AG08395 (cell line): ENCODE measurements around the gene CTDSP1.

Experiments used
- DNase-seq: peaks from one replicate; pipeline ENCODE4 v3.0.0; 2012; ENCODE audit warnings: mixed read lengths, low spot score

CTDSP1 gene

DNA sequence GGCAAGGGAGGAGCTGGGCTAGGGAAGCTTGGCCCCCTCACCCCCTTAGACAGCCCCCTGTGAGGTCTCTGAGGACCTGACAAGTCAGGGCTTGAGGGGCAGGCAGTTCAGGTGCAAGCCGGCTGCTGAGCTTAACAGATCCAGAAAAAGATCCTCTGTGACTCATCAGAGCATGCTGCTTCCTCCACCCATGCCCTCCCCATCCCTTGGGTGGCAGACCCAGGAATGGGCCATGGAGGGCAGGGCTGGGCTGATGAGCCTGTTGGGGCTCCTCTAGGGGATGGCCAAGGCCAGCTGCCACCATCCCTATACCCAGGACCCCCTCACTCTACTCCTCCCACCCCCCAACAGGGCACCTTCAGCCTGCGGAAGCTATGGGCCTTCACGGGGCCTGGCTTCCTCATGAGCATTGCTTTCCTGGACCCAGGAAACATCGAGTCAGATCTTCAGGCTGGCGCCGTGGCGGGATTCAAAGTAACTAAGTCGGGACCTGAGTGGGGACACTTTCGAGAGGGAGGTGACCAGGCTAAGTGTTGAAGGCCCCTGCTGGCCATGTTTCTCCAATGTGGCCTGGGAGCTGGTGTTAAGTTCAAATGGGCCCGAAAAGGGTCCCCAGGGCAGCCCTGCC, 15.7 kb upstream of the CTDSP1 start:
- no peak for DNase-seq

DNA sequence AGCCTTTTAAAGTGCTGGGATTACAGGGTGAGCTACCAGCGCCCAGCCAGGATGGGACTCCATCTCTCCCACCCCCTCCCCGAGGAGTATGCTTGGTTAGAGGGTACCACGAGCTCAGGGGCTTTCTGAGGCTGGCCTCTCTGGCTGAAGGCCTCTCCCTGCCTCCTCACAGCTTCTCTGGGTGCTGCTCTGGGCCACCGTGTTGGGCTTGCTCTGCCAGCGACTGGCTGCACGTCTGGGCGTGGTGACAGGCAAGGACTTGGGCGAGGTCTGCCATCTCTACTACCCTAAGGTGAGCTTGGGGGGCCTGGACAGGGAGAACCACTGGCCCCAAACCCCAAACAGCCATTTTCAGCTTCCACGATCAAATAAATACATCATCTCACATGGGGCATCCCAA, 14.7 kb upstream of the CTDSP1 start:
- DNase-seq, result no peak

DNA sequence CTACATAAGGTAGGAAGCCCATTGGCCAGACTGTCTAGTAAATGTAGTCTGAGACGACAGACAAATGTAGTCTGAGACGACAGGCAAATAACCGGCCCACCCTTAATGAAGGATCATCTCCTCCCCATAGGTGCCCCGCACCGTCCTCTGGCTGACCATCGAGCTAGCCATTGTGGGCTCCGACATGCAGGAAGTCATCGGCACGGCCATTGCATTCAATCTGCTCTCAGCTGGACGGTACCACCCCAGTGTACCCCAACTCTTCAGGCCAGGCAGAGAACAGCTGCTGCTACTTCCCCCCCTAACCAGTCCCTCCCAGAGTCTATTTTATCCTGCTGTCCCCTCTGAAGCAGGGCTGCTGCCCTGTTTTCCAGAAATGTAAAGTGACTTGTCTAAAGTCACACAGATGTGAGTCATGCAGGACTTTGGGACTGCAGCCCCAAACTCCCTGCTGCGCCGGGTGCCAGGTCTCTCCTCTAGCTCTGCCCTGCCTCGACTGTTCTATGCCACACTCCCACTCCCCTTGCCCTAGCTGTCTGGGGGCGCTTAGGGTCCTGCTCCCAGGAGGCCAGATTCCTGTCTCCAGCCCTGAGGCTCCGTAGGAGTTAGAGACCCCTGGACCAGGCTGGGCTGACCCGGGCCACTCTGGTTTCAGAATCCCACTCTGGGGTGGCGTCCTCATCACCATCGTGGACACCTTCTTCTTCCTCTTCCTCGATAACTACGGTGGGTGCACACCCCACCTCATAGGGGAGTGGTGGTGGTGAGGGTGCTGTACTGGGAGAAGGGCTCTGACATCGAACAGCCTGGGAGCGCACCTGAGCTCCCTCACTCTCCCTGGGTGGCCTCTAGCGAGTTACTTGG, 12.9 kb upstream of the CTDSP1 start:
- no peak for DNase-seq

DNA sequence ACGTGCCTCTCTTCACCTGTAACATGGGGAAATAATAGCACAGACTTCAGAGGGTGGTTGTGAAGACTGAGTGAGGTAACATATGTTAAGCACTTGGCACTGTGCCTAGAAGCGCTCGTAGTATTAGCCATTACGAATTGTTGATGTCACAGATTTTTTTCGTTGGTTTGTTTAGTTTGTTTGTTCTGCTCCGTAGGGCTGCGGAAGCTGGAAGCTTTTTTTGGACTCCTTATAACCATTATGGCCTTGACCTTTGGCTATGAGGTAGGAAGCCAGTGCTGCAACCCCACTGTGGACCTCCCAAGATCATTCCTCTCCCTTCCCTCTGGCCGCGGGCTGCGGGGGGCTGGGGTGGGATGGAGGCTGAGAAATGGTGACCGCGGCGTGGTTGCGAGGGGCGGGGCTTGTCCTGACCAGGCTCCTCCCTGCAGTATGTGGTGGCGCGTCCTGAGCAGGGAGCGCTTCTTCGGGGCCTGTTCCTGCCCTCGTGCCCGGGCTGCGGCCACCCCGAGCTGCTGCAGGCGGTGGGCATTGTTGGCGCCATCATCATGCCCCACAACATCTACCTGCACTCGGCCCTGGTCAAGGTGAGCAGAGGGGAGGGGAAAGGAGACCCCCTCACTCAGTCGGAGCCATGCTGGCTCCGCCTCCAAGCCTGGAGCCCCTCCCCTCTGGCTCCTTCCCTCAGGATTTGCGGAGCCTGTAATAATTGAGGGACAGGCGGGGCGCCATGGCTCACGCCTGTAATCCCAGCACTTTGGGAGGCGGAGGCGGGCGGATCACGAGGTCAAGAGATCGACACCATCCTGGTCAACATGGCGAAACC, 12.1 kb upstream of the CTDSP1 start:
- DNase-seq, result no peak

DNA sequence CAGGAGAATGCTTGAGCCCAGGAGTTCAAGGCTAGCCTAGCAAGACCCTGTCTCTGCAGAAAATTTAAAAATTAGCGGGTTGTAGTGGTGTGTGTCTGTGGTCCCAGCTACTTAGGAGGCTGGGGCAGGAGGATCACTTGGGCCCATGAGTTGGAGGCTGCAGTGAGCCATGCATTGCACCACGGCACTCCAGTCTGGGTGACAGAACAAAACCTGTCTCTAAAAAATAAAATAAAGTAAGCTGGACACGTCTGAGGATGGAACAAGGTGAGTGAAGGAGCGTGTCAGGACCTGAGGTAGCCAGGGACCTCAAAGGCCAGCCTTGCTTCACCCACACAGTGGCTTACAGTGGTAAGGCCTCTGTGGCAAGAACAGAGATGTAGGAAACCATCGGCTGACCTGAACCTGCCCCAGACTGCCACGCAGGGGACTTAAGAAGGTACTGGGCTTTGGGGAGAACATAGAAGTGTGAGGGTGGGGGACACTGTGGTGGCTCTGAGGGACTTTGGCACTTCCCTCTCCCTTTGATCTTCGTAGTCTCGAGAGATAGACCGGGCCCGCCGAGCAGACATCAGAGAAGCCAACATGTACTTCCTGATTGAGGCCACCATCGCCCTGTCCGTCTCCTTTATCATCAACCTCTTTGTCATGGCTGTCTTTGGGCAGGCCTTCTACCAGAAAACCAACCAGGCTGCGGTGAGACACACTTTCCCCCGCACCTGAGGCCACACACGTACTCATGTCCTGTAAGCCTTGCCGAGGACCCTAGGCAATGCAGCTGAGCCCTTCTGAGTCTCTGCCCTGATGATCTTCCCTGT, 10.1 kb upstream of the CTDSP1 start:
- DNase-seq, result no peak

DNA sequence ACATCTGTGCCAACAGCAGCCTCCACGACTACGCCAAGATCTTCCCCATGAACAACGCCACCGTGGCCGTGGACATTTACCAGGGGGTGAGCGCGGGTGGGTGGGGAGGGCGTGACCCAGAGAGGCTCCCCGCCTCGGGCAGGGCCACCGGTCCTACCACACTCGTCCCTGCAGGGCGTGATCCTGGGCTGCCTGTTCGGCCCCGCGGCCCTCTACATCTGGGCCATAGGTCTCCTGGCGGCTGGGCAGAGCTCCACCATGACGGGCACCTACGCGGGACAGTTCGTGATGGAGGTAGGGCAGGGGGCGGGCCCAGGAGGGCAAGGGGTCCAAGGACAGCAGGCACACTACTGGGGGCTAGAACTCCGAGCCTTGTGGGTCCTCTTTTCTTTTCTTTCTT, 8.5 kb upstream of the CTDSP1 start:
- no peak for DNase-seq

DNA sequence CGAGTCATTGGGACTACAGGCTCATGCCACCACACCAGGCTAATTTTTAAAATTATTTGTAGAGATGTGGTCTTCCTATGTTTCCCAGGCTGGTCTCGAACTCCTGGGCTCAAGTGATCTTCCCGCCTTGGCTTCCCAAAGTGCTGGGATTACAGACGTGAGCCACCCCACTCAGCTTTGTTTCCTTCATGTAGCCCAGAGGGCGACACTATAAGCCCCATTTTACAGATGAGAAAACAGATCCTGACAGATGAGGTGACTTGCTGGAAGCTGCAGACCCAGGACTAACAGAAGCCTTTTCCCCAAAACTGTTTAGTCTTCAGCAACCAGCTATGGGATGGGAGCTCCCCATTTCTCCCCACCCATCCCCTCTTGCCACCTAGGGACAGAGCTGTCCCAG, 7.2 kb upstream of the CTDSP1 start:
- DNase-seq, result no peak

DNA sequence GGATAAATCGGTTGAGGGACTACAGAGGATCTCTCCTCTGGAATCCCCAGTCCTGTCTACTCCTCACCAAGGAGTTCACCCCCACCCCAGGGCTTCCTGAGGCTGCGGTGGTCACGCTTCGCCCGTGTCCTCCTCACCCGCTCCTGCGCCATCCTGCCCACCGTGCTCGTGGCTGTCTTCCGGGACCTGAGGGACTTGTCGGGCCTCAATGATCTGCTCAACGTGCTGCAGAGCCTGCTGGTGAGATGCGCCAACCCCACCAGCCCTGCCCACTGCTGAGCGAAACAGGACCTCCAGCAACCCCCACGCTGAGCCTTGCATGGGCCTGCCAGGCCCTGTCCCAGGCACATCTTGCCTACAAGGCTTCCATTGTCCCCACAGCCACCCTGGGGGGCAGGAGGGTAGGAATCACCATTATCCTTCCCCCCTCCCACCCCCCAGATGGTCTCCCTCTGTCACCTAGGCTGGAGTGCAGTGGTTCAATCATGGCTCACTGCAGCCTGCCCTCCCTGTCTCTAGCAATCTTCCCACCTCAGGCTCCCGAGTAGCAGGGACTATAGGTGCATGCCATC, 6.7 kb upstream of the CTDSP1 start:
- DNase-seq, result no peak

DNA sequence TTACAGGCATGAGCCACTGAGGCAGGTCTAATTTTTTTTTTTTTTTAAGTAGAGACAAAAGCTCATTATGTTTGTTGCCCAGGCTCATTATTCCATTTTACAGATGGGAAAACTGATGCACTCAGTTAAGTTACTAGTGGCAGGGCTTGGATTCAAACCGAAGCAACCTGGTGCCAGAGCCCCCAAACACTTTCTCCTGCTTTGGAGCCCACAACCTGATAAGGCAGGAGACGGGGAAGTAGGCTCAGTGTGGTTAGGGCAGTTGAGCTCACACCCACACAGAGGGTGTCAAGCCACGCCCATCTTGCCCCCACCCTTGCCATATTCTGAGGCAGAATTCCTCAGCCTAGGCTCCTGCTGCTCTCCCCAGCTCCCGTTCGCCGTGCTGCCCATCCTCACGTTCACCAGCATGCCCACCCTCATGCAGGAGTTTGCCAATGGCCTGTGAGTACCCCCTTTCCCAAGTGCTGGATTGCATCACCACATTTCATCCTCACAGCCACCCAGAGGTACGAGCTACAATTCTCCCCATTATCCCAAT, 5.8 kb upstream of the CTDSP1 start:
- no peak for DNase-seq

DNA sequence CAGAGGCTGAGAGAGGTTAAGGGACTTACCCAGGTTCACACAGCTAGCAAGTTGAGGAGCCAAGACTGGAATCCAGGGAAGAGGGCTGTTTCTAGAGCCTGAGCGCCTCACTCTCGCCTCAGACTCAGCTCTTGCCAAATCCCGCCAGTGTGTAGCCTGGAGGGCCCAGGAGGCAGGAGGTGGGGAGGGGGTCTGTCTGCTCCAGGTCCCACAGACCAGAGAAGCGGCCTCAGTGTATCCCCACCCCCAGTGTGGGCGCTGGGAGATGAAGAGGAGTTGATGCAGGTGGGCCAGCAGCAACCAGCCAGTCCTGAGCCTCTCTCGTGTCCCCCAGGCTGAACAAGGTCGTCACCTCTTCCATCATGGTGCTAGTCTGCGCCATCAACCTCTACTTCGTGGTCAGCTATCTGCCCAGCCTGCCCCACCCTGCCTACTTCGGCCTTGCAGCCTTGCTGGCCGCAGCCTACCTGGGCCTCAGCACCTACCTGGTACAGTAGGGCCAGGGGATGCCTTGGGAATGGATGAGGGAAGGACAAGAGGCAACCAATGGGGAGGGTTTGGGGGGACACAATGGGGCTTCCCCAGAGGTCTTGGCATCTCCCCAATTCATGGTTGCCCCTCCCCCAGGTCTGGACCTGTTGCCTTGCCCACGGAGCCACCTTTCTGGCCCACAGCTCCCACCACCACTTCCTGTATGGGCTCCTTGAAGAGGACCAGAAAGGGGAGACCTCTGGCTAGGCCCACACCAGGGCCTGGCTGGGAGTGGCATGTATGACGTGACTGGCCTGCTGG, 5.2 kb upstream of the CTDSP1 start:
- no peak for DNase-seq

DNA sequence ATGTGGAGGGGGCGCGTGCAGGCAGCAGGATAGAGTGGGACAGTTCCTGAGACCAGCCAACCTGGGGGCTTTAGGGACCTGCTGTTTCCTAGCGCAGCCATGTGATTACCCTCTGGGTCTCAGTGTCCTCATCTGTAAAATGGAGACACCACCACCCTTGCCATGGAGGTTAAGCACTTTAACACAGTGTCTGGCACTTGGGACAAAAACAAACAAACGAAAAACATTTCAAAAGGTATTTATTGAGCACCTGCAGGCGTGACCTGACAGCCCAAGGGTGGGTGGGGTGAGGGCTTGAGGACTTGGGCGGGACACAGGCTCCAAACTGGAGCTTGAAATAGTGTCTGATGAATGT, 4.6 kb upstream of the CTDSP1 start:
- DNase-seq, result no peak

DNA sequence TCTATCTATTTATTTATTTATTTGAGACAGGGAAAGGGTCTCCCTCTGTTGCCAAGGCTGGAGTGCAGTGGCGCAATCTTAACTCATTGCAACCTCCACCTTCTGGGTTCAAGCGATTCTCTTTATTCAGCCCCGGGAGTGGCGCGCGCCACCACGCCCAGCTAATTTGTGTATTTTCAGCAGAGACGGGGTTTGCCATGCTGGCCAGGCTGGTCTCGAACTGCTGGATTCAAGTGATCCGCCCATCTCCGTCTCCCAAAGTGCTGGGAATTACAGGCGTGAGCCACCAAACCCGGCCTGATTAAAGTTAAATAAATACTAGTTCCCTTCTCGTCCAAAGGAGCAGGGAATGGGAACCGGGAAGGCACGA, 4.2 kb upstream of the CTDSP1 start:
- DNase-seq, result no peak

DNA sequence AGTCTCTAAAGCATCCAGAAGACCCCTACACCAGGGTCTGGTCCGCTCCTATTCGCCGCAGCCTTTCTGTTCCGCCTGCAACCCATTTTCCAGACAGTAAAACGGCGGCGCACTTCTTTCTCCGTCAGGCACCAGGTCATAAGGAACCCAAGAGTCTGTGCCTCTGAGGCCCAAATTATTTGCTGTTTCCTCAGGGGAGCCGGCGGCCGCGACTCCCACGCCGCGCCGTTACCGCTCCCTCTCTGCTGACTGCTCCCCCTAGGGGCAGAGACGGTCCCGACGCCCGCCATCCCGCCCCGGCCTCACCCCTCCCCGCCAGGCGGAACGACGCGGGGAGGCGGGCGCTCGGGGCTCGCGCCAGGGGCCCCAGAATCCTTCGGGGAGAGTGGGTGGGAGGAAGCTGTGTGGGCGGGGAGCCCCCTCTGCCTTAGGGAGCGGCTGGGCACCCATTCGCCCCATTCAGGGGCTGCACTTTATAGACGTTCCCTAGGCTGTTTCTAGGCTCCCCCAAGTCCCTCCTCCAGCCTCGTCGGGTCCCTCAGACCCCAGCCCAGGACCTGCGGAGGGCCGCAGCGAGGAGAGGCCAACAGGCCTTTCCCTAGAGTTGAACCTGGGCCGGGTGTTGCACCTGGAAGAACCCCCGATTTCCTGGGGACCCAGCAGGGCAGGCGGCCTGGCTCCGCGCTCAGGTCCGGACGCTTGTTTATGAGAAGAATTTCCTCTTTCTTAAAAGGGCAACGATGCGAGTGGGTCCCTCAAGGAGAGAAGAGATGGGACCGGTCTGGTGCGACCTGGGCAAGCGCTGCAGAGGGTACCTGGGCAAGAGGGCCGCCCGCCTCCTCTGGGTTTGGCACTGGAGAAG, 3.6 kb upstream of the CTDSP1 start:
- DNase-seq, result peak; percentile 92

DNA sequence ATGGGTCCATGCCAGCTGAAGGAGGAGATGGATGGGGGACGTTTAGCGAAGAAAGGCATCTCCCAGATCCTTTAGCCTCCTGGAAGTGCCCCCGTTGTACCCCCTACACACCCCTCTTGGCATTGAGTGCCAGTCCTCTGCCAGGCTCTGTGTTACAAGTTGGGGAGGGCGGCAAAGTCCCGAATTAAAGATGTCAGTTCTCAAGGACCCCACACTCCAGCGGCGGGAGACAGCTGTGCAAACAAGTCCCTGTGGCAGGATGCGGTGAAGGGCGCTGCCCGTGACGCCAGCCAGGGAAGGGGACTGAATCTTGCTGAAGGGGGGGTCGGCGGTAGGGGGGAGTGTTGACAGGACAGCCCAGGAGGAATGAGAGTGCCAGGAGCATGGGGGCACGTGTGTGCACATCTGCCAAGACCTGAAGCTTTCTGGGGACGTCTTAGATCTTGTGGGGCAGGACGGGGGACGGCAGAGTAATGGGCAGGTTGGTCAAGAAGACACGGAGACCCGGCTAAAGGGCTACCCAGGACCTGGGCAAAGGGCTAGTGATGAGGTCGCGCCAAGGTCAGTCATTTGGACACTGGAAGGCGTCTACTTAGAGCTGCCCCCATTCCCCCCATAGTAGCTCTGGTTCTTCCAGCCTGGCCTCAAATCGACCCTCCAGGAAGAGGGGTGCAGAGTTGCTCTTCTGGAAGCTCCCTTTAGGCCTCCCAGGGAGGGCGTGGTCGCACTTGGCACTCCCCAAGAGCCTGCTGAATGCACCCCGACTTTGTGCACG, 2.8 kb upstream of the CTDSP1 start:
- DNase-seq, result peak; percentile 26

DNA sequence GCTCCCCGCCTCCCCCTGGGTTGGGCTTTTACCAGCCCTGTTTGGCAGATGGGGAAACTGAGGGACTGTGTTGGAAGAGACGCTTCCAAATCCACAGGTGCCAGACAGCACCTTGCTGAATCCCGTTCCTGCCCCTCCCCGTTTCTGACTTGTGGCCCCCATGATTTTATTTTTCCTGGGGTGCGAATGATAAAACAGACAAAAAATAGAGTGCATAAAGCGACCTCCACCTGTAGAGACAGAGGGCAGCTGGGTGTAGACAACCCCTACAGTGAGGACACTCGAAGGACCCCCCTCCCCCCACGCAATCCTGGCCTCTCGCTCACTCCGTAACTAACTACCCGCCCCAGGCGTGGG, 2.2 kb upstream of the CTDSP1 start:
- DNase-seq, result no peak

DNA sequence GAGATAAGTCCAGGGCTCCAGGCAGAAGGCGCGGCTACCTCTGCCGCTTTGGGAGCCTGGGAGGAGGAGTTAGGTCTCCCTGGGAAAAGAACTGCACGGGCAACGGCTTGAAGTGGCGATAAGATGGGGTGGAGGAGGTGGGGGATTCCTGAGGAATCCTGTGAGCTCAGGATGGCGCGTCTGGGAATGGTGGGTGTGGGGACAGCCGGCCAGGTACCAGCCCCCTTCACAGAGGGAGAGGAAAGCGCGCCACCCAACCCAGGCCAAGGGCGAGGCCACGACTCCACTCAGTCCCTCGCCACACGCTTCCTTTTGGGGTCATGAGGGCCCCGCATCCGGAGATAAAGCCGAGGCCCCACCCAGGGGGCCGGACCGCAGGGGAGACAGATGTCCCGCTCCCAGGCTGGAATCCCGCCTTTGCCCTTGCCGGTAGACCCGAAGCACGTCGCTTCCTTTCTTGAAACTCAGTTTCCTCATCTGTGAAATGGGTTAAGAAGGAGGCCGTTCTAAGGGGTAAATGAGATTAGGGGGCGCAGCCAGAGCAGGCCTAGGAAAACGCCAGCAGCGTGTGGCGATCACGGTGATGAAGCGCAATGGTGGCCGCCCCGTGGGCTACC, 1.7 kb upstream of the CTDSP1 start:
- peak; percentile 52 for DNase-seq

DNA sequence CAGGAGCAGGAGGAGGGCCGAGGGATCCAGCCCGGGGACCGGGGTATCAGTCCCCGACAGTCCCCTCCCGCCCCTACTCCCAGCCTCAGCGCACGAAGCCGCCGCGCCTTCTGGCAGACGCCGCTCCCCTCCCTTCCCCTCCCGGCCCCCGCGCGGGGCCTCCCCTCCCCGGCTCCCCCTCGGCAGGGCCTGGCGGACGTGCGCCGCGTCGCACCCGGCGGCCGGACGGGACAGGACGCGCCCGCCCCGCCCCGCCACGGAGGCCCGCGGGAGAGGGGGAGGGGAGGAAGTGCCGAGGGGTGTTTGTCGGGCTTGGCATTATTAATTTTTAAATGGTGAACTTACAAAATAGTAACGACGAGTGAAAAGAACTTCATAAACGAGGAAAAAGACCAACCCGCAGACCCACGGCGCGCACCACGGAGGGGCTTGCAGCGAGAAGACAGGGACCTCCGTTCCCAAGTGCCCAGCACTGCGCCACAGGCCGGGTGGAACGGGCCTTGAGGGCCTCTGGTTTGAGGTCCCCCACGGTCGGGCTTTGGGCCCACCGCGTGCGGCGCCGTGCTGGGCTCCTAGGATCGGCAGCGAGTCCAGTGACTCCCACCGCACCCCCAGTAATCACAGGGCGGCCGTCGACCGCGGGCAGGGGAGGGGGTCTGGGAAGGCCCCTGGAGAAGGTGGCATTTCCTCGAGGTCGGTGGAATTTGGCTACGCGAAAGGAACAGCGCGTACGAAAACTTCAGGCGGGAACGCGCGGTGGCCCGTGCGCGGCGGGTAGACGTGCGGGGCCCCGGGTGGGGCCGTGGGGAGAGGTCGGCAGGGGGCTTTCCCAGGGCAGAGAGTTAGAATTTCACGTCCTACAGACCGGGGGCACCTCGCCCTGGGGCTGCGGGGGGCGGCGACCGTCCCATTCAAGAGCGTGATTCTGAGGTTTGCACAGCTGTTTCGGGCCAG, 954 bp upstream of the CTDSP1 start:
- peak; percentile 71 for DNase-seq
